GM21447 (cell line): ENCODE results near the gene GNG14.
"Not testable (repeated sequence)": the region's sequence is repeated elsewhere in the genome, so short reads cannot be mapped to it uniquely, and the experiment has no call there.

Experiments used
- ATAC-seq: cut with Tn5 transposase; IDR thresholded peaks from one replicate; pipeline ENCODE4 v1.9.1; 2021; ENCODE audit not compliant: unreplicated experiment

GNG14 gene

GRCh38 chr19:12667731-12668302 lies 20.0 kb upstream of the GNG14 start:
- ATAC-seq: no peak

DNA sequence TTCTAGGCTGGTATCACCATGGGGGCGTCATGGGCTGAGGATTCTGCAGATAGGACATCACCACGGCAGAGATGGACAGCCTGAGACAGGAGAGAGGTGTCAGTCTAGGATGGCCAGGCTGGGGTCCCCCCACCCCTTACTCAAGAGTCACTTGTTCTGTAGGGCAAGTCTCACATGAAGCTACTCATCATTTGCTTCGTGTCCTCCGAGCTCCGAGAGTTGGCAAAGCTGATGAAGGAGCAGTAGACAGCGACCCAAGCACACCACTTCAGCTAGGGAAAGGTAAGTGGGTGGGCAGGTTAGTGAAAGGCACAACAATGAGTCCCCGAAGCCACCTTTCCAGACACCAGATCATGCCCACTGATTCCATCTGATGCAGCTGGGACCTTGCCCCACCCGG lies 19.5 kb upstream of the GNG14 start:
- ATAC-seq: no peak

GRCh38 chr19:12668932-12669269 lies 18.9 kb upstream of the GNG14 start:
- no peak for ATAC-seq

- no peak for ATAC-seq
Measured at GRCh38 chr19:12669270-12670158, 18.3 kb upstream of the GNG14 start.

- ATAC-seq: no peak
Measured at GRCh38 chr19:12670159-12670928, 17.5 kb upstream of the GNG14 start.

DNA sequence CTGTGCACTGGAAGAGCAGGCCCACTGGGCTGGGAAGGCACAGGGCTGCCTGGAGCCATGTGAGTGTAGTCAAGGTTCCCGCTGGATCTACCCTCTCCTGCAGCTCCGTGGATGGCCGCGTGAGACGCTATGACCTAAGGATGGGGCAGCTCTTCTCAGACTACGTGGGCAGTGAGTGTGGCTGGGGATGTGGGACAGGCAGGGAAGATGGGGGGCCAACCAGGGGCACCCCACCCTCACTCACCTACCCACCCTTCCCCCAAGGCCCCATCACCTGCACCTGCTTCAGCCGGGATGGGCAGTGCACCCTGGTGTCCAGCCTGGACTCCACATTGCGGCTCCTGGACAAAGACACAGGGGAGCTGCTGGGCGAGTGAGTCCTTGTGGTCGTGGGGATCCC lies 15.1 kb upstream of the GNG14 start:
- ATAC-seq: no peak

GRCh38 chr19:12675399-12675798 lies 12.4 kb upstream of the GNG14 start:
- ATAC-seq: no peak

DNA sequence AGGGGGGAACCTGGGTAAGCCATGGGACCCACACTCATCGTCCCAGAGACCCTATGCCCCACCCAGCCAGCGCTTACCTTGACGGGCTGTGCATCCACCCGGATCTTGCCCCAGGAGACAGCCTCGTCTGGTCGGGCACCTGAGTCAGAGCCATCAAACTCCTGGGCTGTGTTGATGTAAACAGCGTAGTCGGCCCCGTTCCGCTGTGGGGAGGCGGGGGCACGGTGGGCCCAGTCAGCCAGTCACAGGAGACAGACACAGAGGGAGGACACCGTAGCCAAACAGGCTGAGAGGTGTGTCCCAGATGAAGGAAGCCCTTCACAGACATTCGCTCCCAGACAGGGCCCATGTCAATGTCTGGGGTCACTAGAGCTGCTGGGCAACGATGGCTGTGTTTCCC lies 11.9 kb upstream of the GNG14 start:
- no peak for ATAC-seq

- ATAC-seq: no peak
Measured at GRCh38 chr19:12676384-12676792, 11.4 kb upstream of the GNG14 start.

GRCh38 chr19:12676928-12677327 lies 10.9 kb upstream of the GNG14 start:
- no peak for ATAC-seq

DNA sequence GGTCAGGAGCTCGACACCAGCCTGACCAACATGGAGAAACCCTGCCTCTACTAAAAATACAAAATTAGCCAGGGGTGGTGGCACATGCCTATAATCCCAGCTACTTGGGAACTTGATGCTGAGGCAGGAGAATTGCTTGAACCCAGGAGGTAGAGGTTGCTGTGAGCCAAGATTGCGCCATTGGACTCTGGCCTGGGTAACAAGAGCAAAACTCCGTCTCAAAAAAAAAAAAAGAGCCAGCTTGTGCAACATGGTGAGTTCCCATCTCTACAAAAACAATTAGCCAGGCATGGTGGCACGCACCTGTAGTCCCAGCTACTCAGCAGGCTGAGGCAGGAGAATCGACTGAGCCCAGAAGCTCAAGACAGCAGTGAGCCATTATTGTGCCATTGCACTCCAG lies 9.8 kb upstream of the GNG14 start:
- ATAC-seq: not testable (repeated sequence)

GRCh38 chr19:12680034-12680433 lies 7.8 kb upstream of the GNG14 start:
- no peak for ATAC-seq

GRCh38 chr19:12681074-12681987 lies 6.5 kb upstream of the GNG14 start, which contains the start of gene DHPS:
Gene DHPS, minus strand, starts transcription at chr19:12681880. Its CDS starts 114 bp downstream, at chr19:12681766.
- peak; percentile 67 for ATAC-seq

- ATAC-seq: no peak
Measured at GRCh38 chr19:12685831-12686230, 2.0 kb upstream of the GNG14 start.

DNA sequence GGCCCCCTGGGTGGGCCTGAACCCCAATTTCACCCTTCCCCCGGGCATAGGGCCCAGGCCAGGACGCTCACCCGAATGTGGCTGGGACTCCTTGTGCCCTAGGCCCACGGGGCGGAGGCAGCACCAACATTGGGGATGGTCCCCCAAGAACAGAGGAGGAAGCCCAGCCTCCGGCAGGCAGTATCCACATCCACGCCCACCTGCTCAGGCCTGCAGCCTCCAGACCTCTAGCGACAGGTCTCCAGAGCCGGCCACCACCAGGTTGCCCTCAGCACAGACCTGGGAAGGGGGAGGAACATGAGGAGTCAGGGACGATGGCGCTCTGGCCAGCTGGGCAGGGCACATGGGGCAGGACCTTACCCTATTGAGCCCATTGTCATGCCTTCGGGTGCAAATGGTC lies 1.2 kb downstream of the GNG14 start:
- no peak for ATAC-seq

GRCh38 chr19:12689581-12690216 lies 1.9 kb downstream of the GNG14 start:
- ATAC-seq: no peak

GRCh38 chr19:12692960-12693359 lies 5.2 kb downstream of the GNG14 start:
- ATAC-seq: no peak

- no peak for ATAC-seq
Measured at GRCh38 chr19:12694641-12695040, 6.8 kb downstream of the GNG14 start.

GRCh38 chr19:12695096-12695495 lies 7.3 kb downstream of the GNG14 start:
- ATAC-seq: no peak

DNA sequence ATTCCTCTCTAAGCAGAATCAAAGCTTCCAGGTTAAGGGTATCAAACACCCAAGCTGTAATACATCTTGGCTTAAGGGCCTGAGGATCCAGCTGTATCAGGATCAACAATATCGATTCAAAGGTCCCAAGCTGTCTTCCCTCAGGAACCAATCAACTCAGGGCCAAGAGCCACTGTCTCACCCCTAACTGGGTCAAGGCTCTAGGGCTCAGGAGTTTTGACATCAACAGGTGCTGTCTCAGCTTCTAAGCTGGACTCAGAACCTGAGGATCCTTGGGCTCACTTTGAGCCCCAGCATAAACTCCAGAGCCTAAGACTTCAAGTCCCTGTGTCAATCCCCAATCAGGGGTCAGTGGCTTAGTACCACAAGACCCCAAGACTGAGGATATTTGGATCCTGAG lies 7.7 kb downstream of the GNG14 start:
- ATAC-seq: no peak
